GM23338 (cell line): Measurements from ENCODE around the gene IPO13.

ENCODE experiments used
- CREB1 ChIP-seq: fragments of 250-450 bp; sonication (Bioruptor Pico); IDR thresholded peaks from 2 replicates; pipeline ENCODE4 v1.5.0; 2020; ENCODE audit warnings: low read depth, mild to moderate bottlenecking, moderate library complexity
- CTCF ChIP-seq, 2 experiments: fragments of 200-600 bp in 1 of 2; sonication (generic) in 1 of 2; conservative IDR thresholded peaks; 2 replicates each; pipeline versions ENCODE4 v1.5.1 to v1.6.1; 2016 to 2017; ENCODE audit warnings: antibody characterized with exemption in 2 of 2, low read depth in 2 of 2, mild to moderate bottlenecking in 2 of 2, moderate library complexity in 1 of 2
- EZH2 ChIP-seq: fragments of 200-600 bp; sonication (generic); IDR thresholded peaks from one replicate; pipeline ENCODE4 v1.8.0; 2017; ENCODE audit warnings: antibody characterized with exemption, mild to moderate bottlenecking, low read depth; ENCODE audit not compliant: unreplicated experiment
- EZH2phosphoT487 ChIP-seq: fragments of 200-600 bp; sonication (generic); IDR thresholded peaks from one replicate; pipeline ENCODE4 v1.8.1; 2018; ENCODE audit warnings: antibody characterized with exemption; ENCODE audit not compliant: unreplicated experiment
- JUNB ChIP-seq: IDR thresholded peaks from one replicate; pipeline ENCODE4 v1.6.1; 2016; ENCODE audit warnings: antibody characterized with exemption; ENCODE audit not compliant: unreplicated experiment
- POLR2AphosphoS5 ChIP-seq: IDR thresholded peaks from 2 replicates; pipeline ENCODE4 v1.6.1; 2016; ENCODE audit warnings: antibody characterized with exemption, low read depth
- REST ChIP-seq: IDR thresholded peaks from one replicate; pipeline ENCODE4 v1.6.1; 2018; ENCODE audit warnings: antibody characterized with exemption; ENCODE audit not compliant: unreplicated experiment
- STAT1 ChIP-seq: IDR thresholded peaks from one replicate; pipeline ENCODE4 v1.6.1; 2016; ENCODE audit warnings: antibody characterized with exemption; ENCODE audit not compliant: unreplicated experiment
- ZNF114 ChIP-seq: fragments of 250-450 bp; sonication (Bioruptor Pico); IDR thresholded peaks from 2 replicates; pipeline ENCODE4 v1.5.0; 2020; ENCODE audit warnings: mild to moderate bottlenecking, moderate library complexity
- ZNF331 ChIP-seq: fragments of 250-450 bp; sonication (Bioruptor Pico); IDR thresholded peaks from 2 replicates; pipeline ENCODE4 v1.5.0; 2020; ENCODE audit warnings: low read depth, mild to moderate bottlenecking, moderate library complexity

GRCh38 chr1:43984855-43985254, 38.1 kb downstream of the IPO13 start:
- TF ChIP-seq REST (no peak), CTCF (conservative IDR thresholded peaks at IDR 0.05; ENCODE audit: low read depth in 2 of 2) (no peak), EZH2 (no peak), EZH2phosphoT487 (no peak), CREB1 (CRISPR knock-in tag) (no peak), POLR2AphosphoS5 (no peak), STAT1 (no peak), ZNF114 (CRISPR knock-in tag) (no peak), ZNF331 (CRISPR knock-in tag) (no peak), JUNB (no peak)
